GM20000 (cell line): ENCODE results near the gene IPO13.

Experiments
- DNase-seq: peaks from one replicate; pipeline ENCODE4 v3.0.0; 2012; ENCODE audit warnings: low spot score
- TF ChIP-seq, protein P1 (sequence below): IDR thresholded peaks from 2 replicates; pipeline ENCODE4 v1.5.1; 2012; ENCODE audit warnings: mild to moderate bottlenecking, control low read depth; ENCODE audit errors: extremely low read depth, missing control alignments

IPO13 gene

DNA sequence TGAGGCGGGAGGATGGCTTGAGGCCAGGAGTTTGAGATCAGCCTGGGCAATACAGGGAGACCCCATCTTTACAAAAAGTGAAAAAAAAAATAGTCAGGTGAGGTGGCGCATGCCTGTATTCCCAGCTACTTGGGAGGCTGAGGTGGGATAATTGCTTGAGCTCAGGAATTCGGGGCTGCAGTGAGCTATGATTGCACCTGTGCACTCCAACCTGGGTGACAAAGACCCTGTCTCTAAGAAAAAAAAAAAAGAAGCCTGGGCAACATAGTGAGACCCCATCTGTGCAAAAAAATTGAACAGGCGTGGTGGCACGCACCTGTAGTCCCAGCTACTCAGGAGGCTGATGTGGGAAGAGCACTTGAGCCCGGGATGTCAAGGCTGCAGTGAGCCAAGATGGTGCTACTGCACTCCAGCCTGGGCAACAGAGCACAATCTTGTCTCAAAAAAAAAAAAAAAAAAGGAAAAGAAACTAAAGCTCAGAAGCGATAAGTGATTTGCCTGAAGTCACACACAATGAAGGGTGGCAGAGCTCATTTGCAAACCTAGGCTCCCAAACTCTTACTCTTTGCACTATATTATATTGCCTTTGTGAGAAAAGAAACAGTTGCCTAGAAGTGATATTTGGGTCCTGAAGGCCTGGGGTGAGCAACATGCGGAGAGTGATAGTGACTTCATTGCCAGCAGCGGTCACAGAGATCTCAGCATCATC is 46.6 kb downstream of the IPO13 start:
- TF ChIP-seq, protein P1, sequence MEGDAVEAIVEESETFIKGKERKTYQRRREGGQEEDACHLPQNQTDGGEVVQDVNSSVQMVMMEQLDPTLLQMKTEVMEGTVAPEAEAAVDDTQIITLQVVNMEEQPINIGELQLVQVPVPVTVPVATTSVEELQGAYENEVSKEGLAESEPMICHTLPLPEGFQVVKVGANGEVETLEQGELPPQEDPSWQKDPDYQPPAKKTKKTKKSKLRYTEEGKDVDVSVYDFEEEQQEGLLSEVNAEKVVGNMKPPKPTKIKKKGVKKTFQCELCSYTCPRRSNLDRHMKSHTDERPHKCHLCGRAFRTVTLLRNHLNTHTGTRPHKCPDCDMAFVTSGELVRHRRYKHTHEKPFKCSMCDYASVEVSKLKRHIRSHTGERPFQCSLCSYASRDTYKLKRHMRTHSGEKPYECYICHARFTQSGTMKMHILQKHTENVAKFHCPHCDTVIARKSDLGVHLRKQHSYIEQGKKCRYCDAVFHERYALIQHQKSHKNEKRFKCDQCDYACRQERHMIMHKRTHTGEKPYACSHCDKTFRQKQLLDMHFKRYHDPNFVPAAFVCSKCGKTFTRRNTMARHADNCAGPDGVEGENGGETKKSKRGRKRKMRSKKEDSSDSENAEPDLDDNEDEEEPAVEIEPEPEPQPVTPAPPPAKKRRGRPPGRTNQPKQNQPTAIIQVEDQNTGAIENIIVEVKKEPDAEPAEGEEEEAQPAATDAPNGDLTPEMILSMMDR, result no peak
- DNase-seq, result no peak

DNA sequence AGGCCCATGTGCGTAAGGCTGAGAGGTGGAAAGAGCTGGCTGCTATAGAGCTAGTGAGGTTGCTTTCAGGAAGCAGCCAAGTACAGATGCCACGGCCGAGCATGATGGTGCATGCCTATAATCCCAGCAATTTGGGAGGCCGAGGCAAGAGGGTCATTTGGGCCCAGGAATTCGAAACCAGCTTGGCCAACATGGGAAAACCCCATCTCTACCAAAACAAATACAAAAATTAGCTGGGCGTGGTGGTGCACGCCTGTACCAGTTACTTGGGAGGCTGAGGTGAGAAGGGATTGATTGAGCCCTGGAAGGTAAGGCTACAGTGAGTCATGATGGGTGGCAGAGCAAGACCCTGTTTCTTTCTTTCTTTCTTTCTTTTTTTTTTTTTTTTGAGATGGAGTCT is 47.3 kb downstream of the IPO13 start:
- no peak for DNase-seq
- TF ChIP-seq, protein P1, result no peak

DNA sequence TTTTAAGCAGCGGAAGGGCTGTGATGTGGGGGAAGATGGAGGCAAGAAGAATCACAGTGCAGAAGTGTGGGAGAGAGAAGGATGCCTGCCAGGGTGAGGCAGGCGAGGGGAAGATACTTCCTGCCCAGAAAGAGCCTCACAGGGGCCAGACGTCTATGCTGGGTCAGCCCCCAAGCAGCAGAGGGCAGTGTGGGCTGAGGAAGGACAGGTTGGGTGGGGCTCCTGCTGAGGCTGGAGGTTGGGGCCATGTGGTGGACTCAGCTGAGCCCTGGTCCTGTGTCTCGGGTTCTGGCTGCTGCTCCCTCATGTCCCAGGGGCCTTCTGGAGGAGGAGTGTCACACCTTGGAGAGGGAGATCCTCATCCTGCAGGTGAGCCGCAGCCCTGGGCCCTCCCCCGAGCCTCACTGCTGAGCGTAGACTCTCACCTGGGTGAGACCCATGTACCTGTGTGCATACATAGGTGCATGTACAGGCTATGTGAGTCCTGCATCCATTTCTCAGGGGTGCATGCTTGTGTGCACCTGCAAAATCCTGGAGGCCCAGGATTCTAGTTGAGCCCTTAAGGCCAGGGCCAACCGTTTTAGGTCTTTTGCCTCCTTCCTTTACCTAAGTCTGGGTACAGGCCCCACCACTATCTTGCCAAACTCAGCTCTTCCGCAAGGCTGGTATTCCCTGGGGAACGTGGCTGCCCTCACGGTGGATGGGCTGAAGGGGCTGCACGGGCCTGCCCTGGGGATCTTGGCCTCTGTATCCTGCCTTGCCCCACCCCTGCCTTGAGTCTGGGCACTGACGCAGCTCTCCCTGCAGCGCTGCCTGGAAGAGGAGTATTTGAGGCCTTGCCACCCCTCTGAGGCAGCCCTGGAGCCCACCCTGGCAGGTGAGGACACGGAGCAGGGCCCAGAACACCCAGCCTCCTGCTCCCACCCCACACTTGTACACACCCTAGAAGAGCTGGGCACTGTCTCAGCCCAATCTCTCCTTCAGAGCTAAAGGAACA is 48.3 kb downstream of the IPO13 start:
- peak; percentile 63 for DNase-seq
- TF ChIP-seq, protein P1, result peak; percentile 42

DNA sequence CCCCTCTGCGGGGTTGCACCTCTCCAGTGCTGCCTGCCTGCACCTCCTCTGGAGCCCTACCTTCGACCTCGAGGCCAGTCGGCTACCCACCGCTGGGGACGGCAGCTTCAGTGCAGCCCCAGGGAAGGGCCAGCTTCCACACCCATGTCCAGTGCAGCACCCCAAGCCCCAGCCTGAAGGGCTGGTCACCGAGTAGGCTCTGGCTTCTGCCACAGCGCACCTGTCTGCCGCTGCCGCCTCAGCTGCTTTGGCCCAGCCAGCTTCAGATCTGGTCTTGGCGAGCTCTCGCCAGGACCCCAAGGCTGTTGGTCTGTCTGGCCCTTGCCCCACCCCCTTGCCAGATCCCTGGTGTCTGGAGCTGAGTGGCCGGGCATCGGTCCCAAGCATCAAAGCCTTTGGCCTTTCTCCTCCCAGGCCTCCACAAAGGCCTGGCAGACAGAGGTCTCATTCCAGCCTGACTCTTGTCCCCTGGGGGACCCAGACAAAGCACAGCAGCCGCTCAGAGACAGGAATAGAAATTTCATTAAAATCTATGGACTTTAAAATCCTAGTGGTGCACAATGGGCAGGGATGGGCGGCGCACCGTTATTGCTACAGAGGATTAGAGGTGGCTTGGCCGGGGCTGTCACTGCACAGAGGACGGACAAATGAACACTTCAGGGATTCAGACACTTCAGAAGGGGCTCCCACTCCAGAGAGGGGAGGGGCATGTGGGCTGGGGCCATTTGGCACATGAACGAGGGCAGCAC is 49.4 kb downstream of the IPO13 start:
- DNase-seq, result no peak
- TF ChIP-seq, protein P1, result no peak

DNA sequence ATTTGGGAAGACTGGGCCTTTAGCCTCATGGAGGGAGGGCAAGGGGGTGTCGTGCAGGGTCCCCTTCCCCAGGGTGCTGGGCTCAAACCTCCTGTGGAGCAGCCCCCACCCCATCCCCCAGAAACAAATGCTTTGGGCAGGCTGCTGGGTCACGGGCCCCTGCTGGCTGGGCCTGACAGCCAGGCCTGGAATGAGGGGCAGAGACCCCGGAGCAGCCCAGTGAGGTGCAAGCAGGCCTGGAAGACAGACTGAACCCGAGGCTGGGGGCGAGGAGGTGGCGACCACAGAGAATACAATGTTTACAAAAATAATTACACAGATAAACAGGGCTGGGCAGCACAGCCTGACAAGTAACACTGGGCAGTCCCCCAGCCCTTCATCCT is 50.0 kb downstream of the IPO13 start:
- no peak for DNase-seq
- TF ChIP-seq, protein P1, result no peak

DNA sequence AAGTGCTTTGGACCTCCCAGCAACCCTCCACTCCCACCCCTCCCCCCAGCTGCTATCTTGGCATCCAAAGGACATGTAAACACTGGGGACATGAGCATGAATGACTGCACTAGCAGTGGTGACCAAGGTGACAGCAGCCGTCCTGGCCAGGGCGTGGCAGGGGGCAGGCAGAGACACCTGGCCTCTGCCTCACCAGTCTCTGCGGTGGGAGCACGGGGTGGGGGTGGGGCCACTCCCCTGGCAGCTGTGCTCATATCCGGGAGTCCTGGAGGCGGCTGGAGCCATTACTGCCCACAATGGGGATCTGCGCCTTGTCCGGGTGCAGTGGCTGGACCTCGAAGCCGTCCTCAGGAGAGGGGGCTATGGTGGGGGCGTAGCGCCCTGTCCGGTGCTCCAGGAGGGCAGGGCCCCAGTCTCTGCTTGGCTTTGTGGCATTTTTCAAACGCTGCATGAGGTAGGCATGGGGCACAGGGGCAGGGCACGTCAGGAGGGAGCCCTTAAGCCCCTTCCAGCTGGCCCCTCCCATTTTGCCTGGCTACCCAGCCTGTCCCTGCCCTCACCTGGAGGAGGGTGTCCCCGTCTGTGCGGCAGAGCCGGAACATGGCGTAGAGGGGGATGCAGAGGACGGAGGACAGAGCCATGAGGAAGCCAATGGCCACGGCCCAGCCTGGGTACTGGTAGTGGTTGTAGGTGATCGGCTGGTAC is 50.7 kb downstream of the IPO13 start:
- TF ChIP-seq, protein P1, result no peak

More for the DNA sequence above, 50.7 kb downstream of the IPO13 start:
- no peak for DNase-seq
